ENCODE data around the gene CACNA2D2. TPM values are rescaled to one million over a fixed set of nuclear protein-coding genes. Genes with fewer than 3 reads are reported as not detected.

Gene CACNA2D2
- not detected in 2 replicates for total RNA-seq

GRCh38 chr3:50503504-50504342 lies at the start of gene CACNA2D2:
CACNA2D2 (minus strand) TSS chr3:50503634; CDS start chr3:50503423, 211 bp downstream.

GRCh38 chr3:50358911-50359759 lies 144.3 kb downstream of the CACNA2D2 start, which contains the start of gene TMEM115:
TMEM115 (minus strand) TSS chr3:50359521; CDS start chr3:50359063, 458 bp downstream.

GRCh38 chr3:50350527-50351322 lies 152.7 kb downstream of the CACNA2D2 start, which contains the start of the genes CYB561D2 and NPRL2:
CYB561D2 (plus strand) TSS chr3:50350862; CDS start chr3:50351434, 572 bp downstream.
NPRL2 (minus strand) TSS chr3:50350775; CDS start chr3:50350652, 123 bp downstream.

GRCh38 chr3:50345586-50346234 lies 157.7 kb downstream of the CACNA2D2 start, which contains the start of gene ZMYND10:
ZMYND10 (minus strand) TSS chr3:50345732; CDS start chr3:50345579, 153 bp downstream.

GRCh38 chr3:50340448-50341329 lies 162.7 kb downstream of the CACNA2D2 start, which contains the start of gene RASSF1:
RASSF1 (minus strand) TSS chr3:50340836; CDS start chr3:50340805, 31 bp downstream.

GRCh38 chr3:50327943-50328691 lies 175.3 kb downstream of the CACNA2D2 start, which contains the start of gene TUSC2:
TUSC2 (minus strand) TSS chr3:50328223; CDS start chr3:50328099, 124 bp downstream.

GRCh38 chr3:50322386-50323091 lies 180.9 kb downstream of the CACNA2D2 start, which contains the start of gene HYAL2:
HYAL2 (minus strand) TSS chr3:50322745; CDS start chr3:50320489, 2,256 bp downstream.

Other genes with a start within 250 kb of the CACNA2D2 start
- 0.65 and 1.4 TPM in 2 replicates for gene SEMA3B, start 234.5 kb downstream of the CACNA2D2 start, total RNA-seq
- gene LSMEM2, start 224.5 kb downstream of the CACNA2D2 start, total RNA-seq: not detected in 2 replicates
- 107 and 139 TPM in 2 replicates for gene IFRD2, start 211.2 kb downstream of the CACNA2D2 start, total RNA-seq
- 5.2 and 6.2 TPM in 2 replicates for gene HYAL3, start 204.2 kb downstream of the CACNA2D2 start, total RNA-seq
- 1.7 and 2.6 TPM in 2 replicates for gene NAA80, start 204.2 kb downstream of the CACNA2D2 start, total RNA-seq
- 0.65 and 1.4 TPM in 2 replicates for gene HYAL1, start 200.1 kb downstream of the CACNA2D2 start, total RNA-seq
- gene HYAL2, start 180.9 kb downstream of the CACNA2D2 start, total RNA-seq: 382 and 404 TPM in 2 replicates
- 23.1 and 36.0 TPM in 2 replicates for gene TUSC2, start 175.4 kb downstream of the CACNA2D2 start, total RNA-seq
- 16.7 and 16.9 TPM in 2 replicates for gene RASSF1, start 162.8 kb downstream of the CACNA2D2 start, total RNA-seq
- 0.15 and 0.32 TPM in 2 replicates for gene ZMYND10, start 157.9 kb downstream of the CACNA2D2 start, total RNA-seq
- gene NPRL2, start 152.9 kb downstream of the CACNA2D2 start, total RNA-seq: 18.7 and 20.8 TPM in 2 replicates
- gene CYB561D2, start 152.8 kb downstream of the CACNA2D2 start, total RNA-seq: 26.6 and 29.2 TPM in 2 replicates
- 33.6 and 41.6 TPM in 2 replicates for gene TMEM115, start 144.1 kb downstream of the CACNA2D2 start, total RNA-seq
- gene C3orf18, start 64.1 kb upstream of the CACNA2D2 start, total RNA-seq: 2.9 and 4.7 TPM in 2 replicates
- 9.7 and 15.2 TPM in 2 replicates for gene HEMK1, start 65.9 kb upstream of the CACNA2D2 start, total RNA-seq
- 0.15 and 0.32 TPM in 2 replicates for gene CISH, start 108.1 kb upstream of the CACNA2D2 start, total RNA-seq
- 20.7 and 25.7 TPM in 2 replicates for gene MAPKAPK3, start 113.5 kb upstream of the CACNA2D2 start, total RNA-seq
- gene DOCK3, start 171.3 kb upstream of the CACNA2D2 start, total RNA-seq: under 0.01 TPM in 2 replicates